Stimulated activated naive CD4-positive, alpha-beta T cell treated with Interleukin-2 at 50 U/mL for 16 hours (primary cell): ENCODE measurements around the gene TOM1L2.
"Not testable (repeated sequence)": the region's sequence is repeated elsewhere in the genome, so short reads cannot be mapped to it uniquely, and the experiment has no call there.

Source experiments
- DNase-seq: peaks from one replicate; lab custom pipeline; 2025; lab: John Stamatoyannopoulos, UW

The TOM1L2 gene

DNA sequence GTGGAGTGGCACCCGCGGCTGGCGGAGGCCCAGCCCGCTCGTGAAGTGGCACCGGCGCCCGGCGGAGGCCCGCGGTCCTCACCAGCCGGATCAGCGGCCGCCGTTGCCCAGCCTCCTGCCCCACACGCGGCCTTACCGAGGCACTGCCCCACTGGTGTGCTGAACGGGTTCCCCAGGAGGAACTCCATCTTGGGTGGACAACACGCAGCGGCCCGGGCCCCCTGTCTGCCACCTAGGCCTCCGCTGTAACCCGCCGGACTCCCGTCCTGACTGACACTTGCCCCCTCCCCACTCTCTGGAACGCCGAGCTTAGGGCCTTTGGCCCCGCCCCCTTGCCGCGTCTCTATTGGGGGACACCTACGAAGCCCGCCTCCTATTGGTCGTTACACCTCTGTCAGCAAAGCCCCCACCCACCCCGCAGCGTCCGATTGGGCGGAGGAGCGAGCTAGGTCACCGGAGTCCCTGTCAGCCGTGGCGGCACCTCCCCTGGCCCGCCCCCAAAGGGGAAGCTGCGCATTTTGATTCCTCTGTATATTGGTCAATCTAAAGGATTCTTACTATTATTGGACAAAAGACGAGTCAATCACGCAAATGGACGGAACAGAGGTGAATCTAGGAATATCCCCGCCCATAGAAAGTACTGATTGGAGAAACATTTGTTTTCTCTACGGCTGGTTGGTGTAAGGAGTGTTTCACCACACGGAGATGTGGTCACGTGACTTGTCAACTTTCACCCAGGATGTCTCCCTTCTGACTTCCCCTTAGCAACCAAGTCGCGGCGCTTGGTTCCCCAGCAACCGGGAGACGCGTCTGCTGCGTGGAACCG, at the start of gene TOM1L2, which contains the start of gene DRC3:
TOM1L2 (minus strand) TSS at position 275 of the 826 bp plus-strand sequence; CDS start at position 188, 87 bp downstream.
DRC3 (plus strand) TSS at position 737 of the 826 bp plus-strand sequence. CDS start 4,737 bp downstream, outside the sequence.
- DNase-seq: peak; percentile 100

DNA sequence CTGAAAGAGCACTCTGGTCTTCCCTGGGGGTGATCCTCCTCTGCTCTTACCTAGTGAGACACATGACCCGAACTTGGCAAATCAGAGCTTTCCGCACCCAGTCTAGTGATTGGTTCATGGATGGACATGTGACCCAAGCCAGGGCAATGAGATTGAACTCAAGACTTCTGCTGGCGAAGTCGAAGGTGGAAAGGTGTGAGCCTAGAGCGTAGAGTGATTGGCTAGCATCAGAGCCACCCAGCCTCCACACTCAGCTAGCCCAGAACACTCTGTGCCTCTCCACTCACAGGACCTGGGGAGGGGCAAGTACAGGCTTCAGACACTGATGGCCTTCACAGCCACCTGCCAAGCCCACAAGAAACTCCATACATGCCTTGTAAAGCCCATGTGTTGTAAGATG, 49.2 kb upstream of the TOM1L2 start:
- DNase-seq: no peak

DNA sequence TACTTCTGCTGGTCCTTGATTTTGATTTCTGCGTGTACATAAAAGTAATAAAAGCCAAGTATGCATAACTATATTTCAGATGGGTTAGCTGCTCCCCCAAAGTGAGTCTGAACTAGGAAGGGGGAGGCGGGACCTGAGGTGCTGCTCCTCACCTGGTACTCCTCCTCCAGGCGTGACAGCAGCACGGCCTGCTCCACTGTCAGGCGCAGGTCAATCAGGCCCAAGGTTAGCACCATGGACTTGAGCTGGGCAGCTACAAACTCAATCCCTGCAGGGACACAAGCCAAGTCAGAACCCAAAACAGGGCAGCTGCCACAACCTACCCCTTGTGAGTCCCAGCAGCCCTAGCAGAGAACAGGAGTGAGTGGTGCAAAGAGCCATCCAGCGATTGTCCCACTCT, 48.8 kb upstream of the TOM1L2 start:
- DNase-seq: no peak

DNA sequence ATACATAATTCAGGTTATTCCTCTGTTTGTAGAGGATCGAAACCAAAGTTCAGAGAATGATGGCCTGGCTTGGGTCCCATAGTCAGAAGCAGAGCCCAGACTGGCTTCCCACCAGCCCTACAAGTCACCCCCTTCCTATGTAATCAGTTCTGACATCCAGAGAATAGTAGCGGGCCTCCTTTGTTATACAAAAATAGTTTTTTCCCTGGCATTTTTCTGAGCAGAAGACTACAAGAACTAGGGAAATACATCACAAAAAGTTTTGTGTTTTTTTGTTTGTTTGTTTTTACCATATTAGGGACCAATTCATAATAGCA, 47.6 kb upstream of the TOM1L2 start:
- no peak for DNase-seq

DNA sequence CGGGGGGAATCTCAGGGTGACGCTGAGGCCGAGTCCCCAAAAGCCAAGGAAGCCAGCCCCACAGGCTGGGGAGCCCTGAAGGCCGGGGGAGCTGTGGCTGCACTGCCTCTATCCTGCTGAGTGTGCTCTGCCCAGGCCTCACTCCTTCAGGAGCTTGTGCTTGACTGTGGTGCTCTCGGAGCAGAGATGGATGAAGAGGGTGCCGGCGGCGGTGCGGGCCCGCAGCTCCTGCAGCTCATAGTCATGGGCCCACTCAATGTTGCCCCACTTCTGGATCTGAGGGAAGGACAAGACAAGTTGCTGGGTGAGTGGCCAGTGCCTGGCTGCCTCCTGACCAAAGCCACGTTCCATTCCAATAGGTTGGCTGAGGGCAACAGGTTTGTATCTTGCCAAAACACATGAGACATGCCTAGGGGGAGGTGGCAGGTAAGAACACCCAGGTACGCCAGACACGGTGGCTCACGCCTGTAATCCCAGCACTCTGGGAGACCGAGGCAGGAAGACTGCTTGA, 46.3 kb upstream of the TOM1L2 start:
- DNase-seq: no peak

DNA sequence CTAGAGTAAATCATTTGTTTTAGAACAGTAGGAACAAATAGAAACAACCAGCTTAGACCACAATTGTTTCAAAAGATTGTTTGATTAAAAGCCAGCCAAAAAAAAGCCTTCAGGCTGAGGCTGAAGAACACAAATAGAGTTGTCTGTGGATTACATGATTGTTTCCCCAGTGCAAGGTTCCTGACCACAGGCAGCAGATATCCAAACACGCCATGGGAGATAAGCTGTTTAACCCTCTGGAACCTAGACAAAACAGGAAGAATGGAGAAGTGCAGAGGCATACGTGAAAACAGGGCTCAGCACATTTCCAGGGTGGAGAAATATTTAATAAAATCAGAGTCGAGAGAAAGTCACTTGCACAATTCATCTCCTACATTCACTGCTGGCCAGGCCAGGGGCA, 45.8 kb upstream of the TOM1L2 start:
- DNase-seq: no peak

DNA sequence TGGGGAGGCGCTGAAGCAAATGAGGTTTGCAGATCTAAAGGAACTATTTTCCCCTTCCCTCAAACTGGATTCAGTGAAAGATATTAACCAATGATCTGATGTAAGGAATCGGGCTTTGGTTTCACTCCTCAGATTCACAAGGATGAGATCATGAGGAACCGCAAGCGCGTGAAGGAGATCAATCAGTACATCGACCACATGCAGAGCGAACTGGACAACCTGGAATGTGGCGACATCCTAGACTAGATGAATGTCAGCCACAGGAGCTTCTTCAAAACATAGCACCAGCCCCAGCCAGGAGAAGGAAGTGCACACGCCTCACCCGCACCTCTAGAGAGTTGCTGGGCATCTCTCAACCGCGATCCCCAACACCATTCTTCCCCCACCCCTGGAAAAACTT, 44.2 kb upstream of the TOM1L2 start:
- DNase-seq: no peak

DNA sequence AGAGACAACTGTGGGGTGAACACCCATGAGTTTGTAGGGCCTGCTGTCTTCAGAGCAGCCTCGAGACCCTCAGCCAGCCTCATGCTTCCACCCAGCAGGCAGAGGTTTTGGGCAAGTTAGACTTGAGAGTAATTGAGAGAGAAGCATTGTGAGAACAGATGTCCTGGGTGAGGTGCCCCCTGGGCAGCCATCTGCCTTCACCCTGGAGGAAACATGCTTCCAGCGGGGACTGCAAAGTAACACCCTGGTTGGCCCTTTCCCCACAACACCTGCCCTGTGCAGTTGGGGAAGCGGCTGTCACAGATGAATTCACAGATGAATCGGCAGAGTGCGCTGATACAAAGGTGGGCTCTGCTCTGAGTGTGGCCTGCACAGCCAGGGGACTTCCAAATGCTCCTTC, 43.4 kb upstream of the TOM1L2 start:
- no peak for DNase-seq

DNA sequence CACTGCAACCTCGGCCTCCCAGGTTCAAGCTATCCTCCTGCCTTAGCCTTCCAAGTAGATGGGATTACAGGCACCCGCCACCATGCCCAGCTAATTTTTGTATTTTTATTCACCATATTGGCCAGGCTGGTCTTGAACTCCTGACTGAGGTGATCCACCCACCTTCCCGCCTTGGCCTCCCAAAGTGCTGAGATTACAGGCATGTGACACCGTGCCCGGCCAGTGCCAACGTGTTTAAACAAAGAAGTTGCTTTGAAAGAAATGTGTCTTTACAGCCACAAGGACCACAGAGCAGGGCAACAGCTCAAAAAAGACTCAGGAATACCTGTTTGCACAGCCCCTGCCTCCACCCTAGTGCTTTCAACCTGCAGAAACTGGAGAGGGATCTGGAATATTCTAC, 41.8 kb upstream of the TOM1L2 start:
- no peak for DNase-seq

DNA sequence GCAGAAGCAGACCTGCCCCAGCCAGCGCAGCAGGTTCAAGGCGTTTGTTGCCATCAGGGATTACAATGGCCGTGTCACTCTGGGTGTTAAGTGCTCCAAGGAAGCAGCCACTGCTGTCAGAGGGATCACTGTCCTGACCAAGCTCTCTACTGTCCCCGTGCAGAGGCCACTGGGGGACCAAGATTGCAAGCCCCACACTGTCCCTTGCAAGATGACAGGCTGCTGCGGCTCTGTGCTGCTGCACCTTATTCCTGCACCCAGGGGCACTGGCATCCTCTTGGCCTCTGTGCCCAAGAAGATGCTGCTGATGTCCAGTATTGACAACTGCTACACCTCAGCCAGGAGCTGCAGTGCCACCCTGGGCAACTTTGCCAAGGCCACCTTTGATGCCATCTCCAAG, 39.1 kb upstream of the TOM1L2 start:
- DNase-seq: no peak

DNA sequence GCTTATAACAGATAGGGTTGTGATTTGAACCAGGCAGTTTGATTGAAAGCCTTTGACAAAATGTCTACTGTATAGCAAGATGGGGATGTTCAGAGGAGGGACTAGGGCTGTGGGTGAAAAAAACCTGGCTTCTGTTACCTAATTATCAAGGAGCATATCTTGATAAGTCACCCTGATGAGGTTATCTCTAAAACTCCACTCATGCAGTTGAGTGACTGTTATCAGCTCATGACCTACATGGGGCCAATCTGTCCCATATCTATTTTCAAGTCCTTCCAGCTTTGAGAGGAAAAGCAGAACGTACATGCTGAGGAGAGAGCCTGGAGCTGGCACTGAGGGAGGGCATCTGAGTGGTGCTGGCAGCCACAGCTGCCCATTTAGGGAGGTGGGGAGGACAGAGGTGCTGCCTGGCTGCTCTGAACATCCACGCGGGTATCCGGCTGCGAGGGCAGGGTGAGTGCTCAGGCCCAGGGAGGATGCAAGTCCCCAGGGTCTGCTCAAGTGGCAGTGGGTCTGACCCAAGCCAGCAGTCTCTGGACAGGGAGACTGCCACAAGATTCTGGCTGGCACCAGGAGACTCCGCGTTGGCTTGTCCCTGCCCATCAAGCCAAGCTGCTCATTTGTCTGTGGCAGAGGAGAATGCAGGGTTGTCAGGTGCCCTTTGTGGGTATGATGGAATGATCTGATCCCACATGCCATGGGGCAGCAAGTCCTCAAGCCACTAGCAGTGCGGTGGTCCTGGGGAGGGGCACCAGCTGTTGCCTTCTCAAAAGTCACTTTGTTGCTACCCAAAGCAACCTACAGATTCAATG, 37.6 kb upstream of the TOM1L2 start:
- no peak for DNase-seq

DNA sequence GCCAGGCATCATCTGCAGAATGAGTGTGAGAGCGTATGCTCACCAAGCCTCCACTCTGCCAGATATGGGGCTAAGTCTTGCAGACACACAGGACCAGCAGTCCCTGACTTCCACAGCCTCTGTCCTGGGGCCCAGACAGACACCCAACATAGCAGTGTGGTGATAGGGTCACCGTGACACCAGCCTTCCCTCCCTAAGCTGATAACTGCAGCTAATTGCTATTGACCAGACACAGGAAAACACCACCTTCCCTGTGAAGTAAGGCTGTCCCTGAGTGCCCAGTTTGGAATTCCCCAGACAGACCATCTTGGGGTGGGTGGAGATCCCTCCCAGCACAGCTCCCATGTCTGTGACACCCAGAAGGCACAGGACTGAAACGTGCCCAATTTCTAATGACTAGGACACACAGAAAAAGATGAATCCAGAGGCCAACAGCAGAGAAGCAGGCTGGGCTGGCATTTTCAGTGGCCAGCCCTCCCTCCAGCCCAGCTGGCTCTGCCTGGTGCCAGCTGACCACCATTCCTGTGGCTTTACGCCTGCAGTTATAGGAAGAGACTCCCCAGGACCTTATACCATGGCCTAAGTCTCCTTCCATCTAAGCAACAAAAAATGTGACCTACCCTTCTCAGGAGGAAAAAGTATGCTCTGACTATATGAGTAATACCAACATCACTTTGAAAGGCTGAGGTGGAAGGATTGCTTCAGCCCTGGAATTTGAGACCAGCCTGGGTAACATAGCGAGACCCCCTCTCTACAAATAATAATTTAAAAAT, 36.5 kb upstream of the TOM1L2 start:
- DNase-seq: no peak

DNA sequence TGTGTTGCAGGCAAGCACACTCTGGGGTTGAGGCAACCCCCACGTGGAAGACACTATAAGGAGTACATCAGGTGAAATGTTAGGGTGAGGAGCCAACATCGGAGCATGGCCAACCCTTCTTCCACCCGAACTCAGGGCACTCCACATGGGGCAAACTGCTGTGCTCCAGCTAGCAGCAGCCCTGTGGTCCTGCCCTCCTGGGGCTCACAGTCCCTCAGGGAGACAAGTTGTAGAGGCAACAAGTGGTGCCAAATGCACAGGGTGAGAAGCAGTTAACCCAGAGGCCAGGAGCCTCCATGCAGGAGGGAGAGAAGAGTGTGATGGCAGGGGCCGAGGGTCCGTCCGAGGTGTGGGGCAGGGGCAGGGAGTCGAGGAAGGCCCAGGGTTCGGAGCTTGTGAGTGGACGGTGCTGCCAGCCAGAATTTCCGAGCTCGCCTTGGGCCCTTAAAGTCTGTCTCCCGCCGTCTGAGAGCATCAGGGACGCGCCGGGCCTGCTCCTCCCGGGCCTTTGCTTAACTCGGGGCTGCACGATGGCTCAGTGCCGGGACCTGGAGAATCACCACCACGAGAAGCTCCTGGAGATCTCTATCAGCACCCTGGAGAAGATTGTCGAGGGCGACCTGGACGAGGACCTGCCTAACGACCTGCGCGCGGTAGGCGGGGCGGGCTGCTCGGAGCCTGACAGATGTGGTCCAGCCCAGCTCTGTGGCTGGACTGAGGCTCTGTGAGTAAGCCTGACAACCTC, 34.5 kb upstream of the TOM1L2 start:
- DNase-seq: no peak

DNA sequence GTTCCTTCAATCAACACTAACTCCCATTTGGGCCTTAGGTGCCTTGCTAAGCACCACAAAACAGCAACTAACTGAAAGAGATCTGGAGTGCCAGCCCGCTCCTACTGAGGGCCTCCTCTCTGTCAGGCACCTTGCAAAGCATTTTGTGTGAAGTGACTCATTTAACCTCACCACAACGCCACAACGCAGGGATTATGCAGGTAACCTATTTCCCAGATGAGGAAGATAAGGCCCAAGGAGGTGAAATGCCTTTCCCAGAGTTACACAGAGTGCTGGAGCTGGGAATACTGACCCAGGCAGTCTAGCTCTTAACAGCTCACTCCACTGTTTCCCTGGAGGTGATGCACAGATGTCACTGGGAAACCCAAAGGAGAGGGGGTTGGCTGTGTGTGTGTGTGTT, 33.3 kb upstream of the TOM1L2 start:
- no peak for DNase-seq

DNA sequence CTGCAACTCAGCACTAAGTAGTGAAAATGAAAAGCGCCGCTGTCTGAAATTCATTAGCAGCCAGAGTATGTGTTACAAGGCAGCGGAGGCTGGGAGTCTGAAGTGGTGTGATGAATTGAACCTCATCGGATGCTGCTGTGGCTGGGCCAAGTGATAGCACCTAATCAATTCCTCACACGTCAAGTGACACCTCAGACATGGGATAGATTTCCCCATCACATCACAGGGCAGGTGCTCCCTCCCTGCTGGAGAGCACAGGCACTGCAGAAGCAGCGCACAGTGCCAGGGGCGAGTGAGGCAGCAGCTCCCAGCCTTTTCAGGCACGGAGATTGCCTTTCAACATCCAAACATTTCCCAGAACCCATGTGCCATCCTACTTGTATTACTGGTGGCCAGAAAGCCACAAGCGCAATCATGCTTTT, 32.7 kb upstream of the TOM1L2 start:
- no peak for DNase-seq

DNA sequence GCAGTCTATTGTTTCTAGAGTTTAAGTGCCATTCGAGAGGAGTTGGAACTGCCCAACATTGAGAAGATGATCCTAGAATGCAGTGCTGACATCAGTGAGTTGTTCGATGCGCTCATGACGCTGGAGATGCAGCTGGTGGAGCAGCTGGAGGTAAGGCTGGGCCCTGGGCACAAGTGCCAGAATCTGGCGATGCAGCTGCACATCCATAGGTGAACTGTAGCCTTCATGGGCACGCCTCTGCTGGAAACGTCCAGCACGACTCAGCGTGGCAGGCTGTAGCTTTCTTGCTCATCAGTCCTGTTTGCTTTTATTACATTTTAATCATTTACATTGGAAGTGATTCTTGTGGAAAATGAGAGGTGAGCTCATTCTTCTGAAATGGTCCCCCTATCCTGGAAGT, 32.1 kb upstream of the TOM1L2 start:
- DNase-seq: no peak

DNA sequence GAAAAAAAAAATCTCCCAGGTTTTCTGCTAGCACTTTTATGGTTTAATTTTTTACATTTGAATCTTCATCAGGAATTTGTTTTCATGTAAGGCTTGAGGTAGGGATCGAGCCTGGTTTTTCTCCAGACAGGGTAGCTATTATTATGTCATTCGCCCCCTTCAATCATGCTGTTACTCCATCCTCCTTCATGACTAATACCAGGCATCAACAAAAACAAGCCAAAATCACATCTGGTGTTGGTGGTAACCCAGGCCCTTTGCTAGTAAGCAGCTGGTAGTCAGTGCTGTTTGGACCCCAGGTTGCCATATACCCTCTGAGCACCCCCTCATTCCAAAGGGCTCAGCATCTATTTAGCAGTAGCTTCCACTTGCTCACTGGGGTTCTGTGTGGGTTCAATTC, 30.0 kb upstream of the TOM1L2 start:
- DNase-seq: no peak

DNA sequence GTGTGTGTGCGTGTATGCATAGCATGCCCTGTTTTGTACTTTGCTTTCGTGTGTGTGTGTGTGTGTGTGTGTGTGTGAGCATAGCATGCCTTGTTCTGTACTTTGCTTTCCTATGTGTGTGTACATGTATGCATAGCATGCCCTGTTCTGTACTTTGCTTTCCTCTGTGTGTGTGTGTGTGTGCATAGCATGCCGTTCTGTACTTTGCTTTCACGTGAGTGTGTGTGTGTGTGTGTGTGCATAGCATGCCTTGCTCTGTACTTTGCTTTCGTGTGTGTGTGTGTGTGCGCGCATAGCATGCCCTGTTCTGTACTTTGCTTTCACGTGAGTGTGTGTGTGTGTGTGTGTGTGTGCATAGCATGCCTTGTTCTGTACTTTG, 27.8 kb upstream of the TOM1L2 start:
- DNase-seq: no peak

DNA sequence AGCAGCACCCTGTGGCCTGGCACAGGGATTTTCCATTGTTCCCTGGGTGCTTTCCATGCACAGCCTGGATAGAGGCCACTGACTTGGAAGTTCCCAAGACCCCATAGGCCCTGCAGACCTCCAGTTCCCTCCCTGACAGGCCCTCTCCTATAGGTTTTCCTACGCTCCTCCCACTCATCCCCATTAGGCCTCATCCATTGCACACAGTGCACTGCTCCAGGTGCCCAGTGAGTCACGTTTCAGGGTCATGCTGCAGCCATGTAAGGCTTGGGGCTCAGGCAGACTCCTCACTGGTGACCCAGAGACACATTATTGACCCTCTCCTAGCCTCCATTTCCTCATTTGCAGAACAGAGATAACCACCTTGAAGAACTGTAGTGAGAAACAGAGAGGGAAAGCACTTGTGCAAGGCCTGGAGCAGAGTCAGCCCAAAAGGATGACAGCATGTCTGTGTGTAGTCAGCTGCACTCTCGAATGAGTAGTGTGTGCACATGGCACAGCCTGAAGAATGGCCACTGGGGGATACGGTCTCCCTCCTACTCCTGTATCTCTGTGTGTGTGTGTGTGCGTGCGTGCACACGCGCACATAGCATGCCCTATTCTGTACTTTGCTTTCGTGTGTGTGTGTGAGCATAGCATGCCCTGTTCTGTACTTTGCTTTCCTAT, 27.3 kb upstream of the TOM1L2 start:
- no peak for DNase-seq

DNA sequence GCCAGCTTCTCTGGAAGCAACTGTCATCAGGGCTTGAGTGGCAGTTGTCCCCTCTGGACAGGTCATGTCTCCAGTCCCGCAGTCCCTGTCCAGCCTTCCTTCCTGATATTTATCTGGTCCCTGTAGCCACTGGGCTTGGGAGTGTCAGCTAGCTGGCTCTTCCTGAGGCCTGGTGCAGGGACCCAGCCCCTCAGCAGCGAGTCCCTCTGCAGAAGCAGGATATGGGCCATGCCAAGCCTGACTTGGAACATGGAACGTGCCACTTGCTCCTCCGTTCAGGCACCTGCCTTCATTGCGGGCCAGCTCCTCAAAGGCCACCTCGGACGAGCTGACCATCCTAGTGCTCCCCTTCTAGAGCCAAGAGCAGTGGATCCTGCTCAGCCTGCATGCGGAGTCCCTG, 26.7 kb upstream of the TOM1L2 start:
- DNase-seq: no peak

DNA sequence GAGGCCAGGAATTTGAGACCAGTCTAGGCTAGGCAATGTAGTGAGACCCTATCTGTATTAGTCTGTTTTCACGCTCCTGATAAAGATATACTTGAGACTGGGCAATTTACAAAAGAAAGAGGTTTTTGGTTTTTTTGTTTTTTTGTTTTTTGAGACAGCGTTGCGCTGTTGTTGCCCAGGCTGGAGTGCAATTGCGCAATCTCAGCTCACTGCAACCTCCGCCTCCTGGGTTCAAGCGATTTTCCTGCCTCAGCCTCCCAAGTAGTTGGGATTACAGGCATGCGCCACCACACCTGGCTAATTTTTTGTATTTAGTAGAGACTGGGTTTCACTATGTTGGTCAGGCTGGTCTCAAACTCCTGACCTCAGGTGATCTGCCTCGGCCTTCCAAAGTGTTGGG, 23.7 kb upstream of the TOM1L2 start:
- not testable (repeated sequence) for DNase-seq
